Memory B cell (primary cell): Measurements from ENCODE around the gene RAB4B.
A peak's percentile ranks its signal among the peaks of the same experiment; 100 is the strongest.
"Not testable (repeated sequence)": the region's sequence is repeated elsewhere in the genome, so short reads cannot be mapped to it uniquely, and the experiment has no call there.

Experiments used
- ATAC-seq: fragments of 150-1000 bp; cut with Tn5 transposase; 2 replicates; pipeline ENCODE4 v1.10.0; 2021; ENCODE audit warnings: low read depth, mild to moderate bottlenecking, moderate library complexity
- DNase-seq, 2 donors: peaks; one replicate each; pipeline ENCODE4 v3.0.0; 2022; ENCODE audit warnings: low spot score in 2 of 2
- H3K27ac Mint-ChIP-seq: one replicate; pipeline ENCODE4 v1.8.0; 2022; ENCODE audit warnings: mild to moderate bottlenecking, moderate library complexity, mixed read lengths
- H3K27me3 Mint-ChIP-seq: one replicate; pipeline ENCODE4 v1.8.0; 2022; ENCODE audit warnings: mixed read lengths
- H3K36me3 Mint-ChIP-seq: one replicate; pipeline ENCODE4 v1.8.0; 2022; ENCODE audit warnings: mild to moderate bottlenecking, mixed read lengths
- H3K4me1 Mint-ChIP-seq: one replicate; pipeline ENCODE4 v1.8.0; 2022; ENCODE audit warnings: mixed read lengths
- H3K4me3 Mint-ChIP-seq: one replicate; pipeline ENCODE4 v1.8.0; 2022; ENCODE audit warnings: mild to moderate bottlenecking, moderate library complexity, mixed read lengths
- H3K9me3 Mint-ChIP-seq: one replicate; pipeline ENCODE4 v1.8.0; 2022; ENCODE audit warnings: mixed read lengths

The RAB4B gene

DNA sequence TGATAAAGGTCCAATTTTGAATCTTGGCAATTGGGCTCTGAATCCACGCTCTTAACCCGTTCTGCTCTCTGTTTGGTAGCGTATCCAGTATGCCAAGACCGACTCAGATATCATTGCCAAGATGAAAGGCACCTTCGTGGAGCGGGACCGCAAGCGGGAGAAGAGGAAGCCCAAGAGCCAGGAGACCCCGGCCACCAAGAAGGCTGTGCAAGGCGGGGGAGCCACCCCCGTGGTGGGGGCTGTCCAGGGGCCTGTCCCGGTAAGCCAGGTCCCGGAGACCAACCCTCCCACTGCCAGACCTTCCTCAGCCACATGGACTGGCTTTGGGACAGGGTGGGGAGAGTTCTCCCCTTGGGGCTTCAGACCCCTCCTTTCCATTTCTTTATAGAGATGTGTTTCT is 18.7 kb upstream of the RAB4B start:
- H3K27ac Mint-ChIP-seq, result peak overlapping the region; percentile 48
- H3K9me3 Mint-ChIP-seq, result no peaks in the 10 kb centered on the region
- peaks cover 28% of the 10 kb centered on the region for H3K4me1 Mint-ChIP-seq
- H3K4me3 Mint-ChIP-seq, result no peak overlapping the region
- ATAC-seq (no peak), DNase-seq (no peak)
- no peaks in the 10 kb centered on the region for H3K27me3 Mint-ChIP-seq
- peaks cover 54% of the 10 kb centered on the region for H3K36me3 Mint-ChIP-seq

DNA sequence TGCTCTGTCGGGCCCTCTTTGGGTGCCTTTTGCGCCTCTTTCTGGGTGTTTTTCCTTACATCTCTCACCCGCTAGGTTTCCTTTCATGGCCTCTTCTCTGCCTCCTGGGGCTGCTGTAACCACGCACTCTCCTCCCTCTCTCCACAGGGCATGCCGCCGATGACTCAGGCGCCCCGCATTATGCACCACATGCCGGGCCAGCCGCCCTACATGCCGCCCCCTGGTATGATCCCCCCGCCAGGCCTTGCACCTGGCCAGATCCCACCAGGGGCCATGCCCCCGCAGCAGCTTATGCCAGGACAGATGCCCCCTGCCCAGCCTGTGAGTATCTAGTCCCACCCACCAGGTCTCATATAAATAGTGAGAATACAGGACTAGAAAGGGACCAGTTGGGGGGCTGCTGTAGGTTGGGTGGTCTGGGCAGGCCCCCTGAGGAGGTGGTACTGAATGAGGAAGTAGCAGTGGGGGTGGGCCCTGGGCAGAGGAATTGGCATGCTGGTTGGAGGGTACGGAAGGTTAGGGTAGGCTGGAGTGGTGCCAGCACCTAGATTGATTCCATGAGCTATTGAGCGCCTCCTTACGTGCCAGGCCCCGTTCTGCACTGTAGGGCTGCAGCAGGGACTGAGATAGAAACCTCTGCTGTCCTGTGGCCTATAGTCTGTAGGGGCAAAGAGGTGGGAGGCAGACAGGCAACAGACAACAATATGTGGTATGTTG is 15.1 kb upstream of the RAB4B start:
- Mint-ChIP-seq H3K27me3 (no peaks in the 10 kb centered on the region), H3K27ac (no peak overlapping the region), H3K36me3 (peaks cover 48% of the 10 kb centered on the region), H3K9me3 (no peaks in the 10 kb centered on the region), H3K4me1 (peaks cover 6% of the 10 kb centered on the region), H3K4me3 (no peak overlapping the region)
- DNase-seq (no peak), ATAC-seq (no peak)

DNA sequence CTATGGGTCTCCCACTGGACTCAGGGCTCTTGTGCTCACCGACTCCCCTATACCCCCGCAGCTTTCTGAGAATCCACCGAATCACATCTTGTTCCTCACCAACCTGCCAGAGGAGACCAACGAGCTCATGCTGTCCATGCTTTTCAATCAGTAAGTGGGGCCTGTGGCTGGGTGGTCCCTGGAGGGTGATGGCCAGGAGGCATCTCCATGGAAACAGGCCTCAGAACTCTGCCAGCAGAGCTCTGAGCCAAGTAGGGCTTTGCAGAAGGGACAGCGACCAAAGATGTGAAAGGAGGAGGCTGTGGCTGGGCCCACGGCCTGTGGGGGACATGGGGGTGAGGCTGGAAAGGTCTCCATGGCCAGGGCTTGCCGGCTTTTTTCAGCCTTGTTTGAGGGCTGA is 14.5 kb upstream of the RAB4B start:
- no peak overlapping the region for H3K27ac Mint-ChIP-seq
- peaks cover 44% of the 10 kb centered on the region for H3K36me3 Mint-ChIP-seq
- DNase-seq (no peak), ATAC-seq (no peak)
- H3K9me3 Mint-ChIP-seq, result no peaks in the 10 kb centered on the region
- peaks cover 6% of the 10 kb centered on the region for H3K4me1 Mint-ChIP-seq
- H3K27me3 Mint-ChIP-seq, result no peaks in the 10 kb centered on the region
- no peak overlapping the region for H3K4me3 Mint-ChIP-seq

DNA sequence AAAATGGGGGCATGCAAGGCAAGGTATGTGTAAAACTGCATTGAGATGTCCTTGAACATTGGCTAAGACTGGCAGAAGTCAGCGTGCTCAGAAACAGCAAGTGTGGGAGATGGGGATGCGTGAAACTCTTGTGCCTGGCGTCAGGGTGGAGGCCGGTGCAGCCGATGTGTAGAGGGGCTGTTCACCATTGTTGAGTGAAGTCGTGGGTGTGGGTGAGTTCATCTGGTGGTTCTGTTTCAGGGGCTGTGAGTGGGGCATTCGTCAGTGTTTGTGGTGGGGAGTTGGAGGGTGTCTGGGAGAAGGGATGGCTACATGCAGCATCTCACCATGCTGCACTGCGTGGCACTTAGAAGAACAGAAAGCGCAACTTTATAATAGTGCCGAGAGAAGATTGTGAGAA is 14.1 kb upstream of the RAB4B start:
- DNase-seq (no peak), ATAC-seq (no peak)
- no peaks in the 10 kb centered on the region for H3K27me3 Mint-ChIP-seq
- no peak overlapping the region for H3K27ac Mint-ChIP-seq
- no peaks in the 10 kb centered on the region for H3K9me3 Mint-ChIP-seq
- H3K4me3 Mint-ChIP-seq, result no peak overlapping the region
- H3K36me3 Mint-ChIP-seq, result peaks cover 47% of the 10 kb centered on the region
- peaks cover 8% of the 10 kb centered on the region for H3K4me1 Mint-ChIP-seq

DNA sequence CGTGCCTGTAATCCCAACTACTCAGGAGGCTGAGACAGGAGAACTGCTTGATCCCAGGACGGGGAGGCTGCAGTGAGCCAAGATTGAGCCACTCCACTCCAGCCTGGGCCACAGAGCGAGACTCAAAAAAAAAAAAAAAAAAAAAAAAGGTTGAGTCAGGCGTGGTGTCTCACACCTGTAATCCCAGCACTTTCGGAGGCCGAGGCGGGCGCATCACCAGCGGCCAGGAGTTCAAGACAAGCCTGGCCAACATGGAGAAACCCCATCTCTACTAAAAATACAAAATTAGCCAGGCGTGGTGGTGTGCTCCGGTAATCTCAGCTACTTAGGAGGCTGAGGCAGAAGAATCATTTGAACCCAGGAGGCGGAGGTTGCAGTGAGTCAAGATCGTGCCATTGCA is 11.7 kb upstream of the RAB4B start:
- not testable (repeated sequence) for ATAC-seq, H3K27me3 Mint-ChIP-seq, H3K4me3 Mint-ChIP-seq, H3K9me3 Mint-ChIP-seq, DNase-seq, H3K27ac Mint-ChIP-seq
- Mint-ChIP-seq H3K36me3 (peaks cover 44% of the 10 kb centered on the region), H3K4me1 (peaks cover 13% of the 10 kb centered on the region)

DNA sequence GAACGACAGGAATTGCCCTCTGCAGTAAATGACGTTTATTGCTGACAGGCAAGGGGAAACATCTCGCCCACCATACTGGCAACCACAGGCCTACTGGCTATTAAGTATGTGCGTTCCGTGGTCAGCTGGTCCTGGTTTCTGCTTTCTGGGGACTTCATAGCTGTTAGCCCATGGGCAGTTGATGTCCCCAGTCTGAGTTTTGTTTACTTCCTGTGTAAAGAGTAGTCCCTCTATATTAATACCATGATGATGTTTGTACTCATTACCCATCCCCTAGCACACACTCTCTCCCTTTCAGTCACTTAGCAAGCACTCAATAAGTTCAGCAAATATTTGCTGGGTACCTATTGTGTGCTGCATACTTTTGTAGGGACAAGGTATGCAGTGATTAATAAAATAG is 9.2 kb upstream of the RAB4B start:
- no peak for ATAC-seq
- peaks cover 10% of the 10 kb centered on the region for H3K4me1 Mint-ChIP-seq

DNA sequence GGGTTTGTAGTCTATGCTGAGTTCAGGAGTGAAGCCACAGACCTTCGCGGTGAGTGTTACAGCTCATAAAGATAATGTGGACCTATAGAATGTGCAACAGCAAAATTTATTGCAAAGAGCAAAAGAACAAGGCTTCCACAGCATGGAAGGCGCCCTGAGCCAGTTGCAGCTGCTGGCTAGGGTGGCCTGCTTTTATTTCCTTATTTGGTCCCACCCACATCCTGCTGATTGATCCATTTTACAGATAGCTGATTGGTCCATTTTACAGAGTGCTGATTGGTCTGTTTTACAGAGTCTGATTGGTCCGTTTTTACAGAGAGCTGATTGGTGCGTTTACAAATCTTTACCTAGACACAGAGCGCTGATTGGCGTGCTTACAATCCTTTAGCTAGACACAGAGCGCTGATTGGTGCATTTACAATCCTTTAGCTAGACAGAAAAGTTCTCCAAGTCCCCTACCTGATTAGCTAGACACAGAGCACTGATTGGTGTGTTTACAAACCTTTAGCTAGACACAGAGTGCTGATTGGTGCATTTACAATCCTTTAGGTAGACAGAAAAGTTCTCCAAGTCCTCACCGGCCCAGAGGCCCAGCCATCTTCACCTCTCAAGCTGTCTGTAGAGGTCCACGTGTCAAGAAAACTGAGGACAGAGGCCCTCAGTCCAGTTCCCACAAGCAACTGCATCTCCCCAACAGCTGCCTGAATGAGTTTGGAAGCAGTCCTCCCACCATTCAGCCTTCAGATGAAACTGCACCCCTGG is 6.8 kb upstream of the RAB4B start:
- peaks cover 16% of the 10 kb centered on the region for H3K36me3 Mint-ChIP-seq
- H3K4me1 Mint-ChIP-seq, result peaks cover 17% of the 10 kb centered on the region
- not testable (repeated sequence) for H3K9me3 Mint-ChIP-seq, H3K27ac Mint-ChIP-seq, H3K4me3 Mint-ChIP-seq, DNase-seq, H3K27me3 Mint-ChIP-seq
- ATAC-seq, result peak; percentile 27

More for the DNA sequence above, 9.2 kb upstream of the RAB4B start:
- Mint-ChIP-seq H3K36me3 (peaks cover 27% of the 10 kb centered on the region), H3K27ac (no peak overlapping the region), H3K9me3 (peaks cover 4% of the 10 kb centered on the region), H3K4me3 (no peak overlapping the region), H3K27me3 (no peaks in the 10 kb centered on the region)
- no peak for DNase-seq

DNA sequence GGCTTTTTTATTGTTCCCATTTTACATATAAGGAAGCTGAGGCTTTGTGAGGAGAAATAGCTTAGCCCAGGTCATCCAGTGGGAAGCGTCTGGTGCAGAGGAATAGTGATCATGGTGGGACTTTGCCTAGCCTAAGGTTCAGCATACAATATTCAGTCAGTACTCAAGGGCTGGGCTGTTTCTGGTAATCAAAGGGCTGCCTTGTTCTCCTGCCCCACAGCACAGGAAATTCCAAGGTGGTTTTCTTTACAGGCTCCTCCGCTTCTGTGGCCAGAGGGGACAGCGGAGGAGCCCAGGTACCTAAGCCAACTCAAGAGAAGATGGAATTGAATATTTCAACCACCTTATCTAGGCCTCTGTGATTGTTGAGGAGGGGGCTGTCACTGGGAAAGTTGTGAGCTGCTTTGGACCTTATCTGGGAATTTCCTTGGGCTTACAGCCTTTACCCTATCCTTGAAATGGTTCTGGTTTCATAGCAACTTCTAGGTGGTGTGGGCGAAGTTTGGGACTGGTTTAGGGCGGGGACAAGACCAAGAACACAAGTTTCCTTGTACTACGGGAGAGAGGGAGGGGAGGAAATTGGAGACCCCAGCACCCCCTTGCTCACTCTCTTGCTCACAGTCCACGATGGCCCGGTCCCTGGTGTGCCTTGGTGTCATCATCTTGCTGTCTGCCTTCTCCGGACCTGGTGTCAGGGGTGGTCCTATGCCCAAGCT is 3.0 kb upstream of the RAB4B start, which contains the start of gene MIA:
TSS of gene MIA (plus strand) at position 606 of the 716 bp plus-strand sequence. CDS start at position 628, 22 bp downstream.
- H3K4me1 Mint-ChIP-seq, result peaks cover 32% of the 10 kb centered on the region
- H3K9me3 Mint-ChIP-seq, result peaks cover 4% of the 10 kb centered on the region
- no peaks in the 10 kb centered on the region for H3K27me3 Mint-ChIP-seq
- peaks cover 9% of the 10 kb centered on the region for H3K36me3 Mint-ChIP-seq
- H3K4me3 Mint-ChIP-seq, result peak within 1 kb of the TSS; percentile 43
- ATAC-seq (no peak), DNase-seq (no peak)
- peak within 1 kb of the TSS; percentile 36 for H3K27ac Mint-ChIP-seq

DNA sequence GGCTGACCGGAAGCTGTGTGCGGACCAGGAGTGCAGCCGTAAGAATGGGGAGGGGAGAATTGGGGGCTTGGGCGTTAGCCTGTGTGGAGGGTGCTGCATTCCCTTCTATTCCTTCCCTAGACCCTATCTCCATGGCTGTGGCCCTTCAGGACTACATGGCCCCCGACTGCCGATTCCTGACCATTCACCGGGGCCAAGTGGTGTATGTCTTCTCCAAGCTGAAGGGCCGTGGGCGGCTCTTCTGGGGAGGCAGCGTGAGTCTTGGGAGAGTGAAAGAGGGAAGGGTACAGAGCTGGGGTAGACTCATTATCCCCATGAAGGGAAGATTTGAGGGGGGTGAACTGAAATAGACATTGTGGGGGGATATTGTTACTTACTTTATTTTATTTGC is 2.4 kb upstream of the RAB4B start:
- Mint-ChIP-seq H3K27ac (peak overlapping the region; percentile 36), H3K4me3 (peak overlapping the region; percentile 43), H3K9me3 (peaks cover 1% of the 10 kb centered on the region), H3K4me1 (peaks cover 34% of the 10 kb centered on the region), H3K27me3 (no peaks in the 10 kb centered on the region), H3K36me3 (peaks cover 12% of the 10 kb centered on the region)
- ATAC-seq, result no peak
- no peak for DNase-seq

DNA sequence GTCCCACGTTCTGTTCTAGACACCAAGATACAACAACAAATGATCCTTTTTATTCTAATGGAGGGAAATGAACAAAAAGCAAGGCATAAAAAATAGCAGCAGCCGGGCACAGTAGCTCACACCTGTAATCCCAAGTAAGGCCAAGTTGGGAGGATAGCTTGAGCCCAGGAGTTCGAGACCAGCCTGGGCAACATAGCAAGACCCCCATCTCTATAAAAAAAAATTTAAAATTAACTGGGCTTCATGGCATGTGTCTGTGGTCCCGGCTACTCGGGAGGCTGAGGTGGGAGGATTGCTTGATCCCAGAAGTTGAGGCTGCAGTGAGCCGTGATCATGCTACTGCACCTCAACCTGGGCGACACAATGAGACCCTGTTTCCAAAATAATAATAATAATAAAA is 1.7 kb upstream of the RAB4B start:
- no peak overlapping the region for H3K4me3 Mint-ChIP-seq
- ATAC-seq, result no peak
- peaks cover 1% of the 10 kb centered on the region for H3K9me3 Mint-ChIP-seq
- peaks cover 37% of the 10 kb centered on the region for H3K4me1 Mint-ChIP-seq
- peak overlapping the region; percentile 95 for H3K27ac Mint-ChIP-seq
- H3K27me3 Mint-ChIP-seq, result no peaks in the 10 kb centered on the region
- no peak for DNase-seq
- peaks cover 16% of the 10 kb centered on the region for H3K36me3 Mint-ChIP-seq

DNA sequence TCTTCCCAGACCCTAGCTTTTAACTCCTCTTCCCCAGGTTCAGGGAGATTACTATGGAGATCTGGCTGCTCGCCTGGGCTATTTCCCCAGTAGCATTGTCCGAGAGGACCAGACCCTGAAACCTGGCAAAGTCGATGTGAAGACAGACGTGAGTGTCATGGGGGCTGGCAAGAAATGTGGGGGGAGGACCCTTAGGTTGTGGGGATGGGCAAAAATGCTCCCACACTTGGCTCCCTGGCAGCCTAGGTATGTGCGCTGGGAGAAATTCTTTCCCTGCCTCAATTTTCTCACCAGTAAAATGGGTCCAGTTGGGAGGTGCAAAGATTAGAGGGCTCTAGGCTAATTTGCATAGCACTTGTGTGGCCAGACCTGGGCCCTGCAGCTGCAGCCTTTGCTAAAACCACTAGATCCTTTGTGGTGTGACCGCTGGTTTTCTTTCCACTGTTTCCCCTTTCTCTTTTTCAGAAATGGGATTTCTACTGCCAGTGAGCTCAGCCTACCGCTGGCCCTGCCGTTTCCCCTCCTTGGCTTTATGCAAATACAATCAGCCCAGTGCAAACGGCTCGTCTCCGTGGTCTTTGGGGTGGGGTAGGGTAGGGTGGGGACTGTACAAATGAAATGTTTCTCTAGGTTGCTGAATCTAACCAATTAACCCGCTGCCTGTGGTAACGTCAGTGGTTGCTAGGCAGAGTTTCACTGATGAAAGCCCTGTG is 959 bp upstream of the RAB4B start:
- Mint-ChIP-seq H3K36me3 (peaks cover 18% of the 10 kb centered on the region), H3K4me3 (peak overlapping the region; percentile 91), H3K27ac (peak overlapping the region; percentile 95), H3K27me3 (no peaks in the 10 kb centered on the region), H3K4me1 (peaks cover 41% of the 10 kb centered on the region), H3K9me3 (no peaks in the 10 kb centered on the region)
- ATAC-seq (peak; percentile 63), DNase-seq (peak; percentile 32 to 90)

DNA sequence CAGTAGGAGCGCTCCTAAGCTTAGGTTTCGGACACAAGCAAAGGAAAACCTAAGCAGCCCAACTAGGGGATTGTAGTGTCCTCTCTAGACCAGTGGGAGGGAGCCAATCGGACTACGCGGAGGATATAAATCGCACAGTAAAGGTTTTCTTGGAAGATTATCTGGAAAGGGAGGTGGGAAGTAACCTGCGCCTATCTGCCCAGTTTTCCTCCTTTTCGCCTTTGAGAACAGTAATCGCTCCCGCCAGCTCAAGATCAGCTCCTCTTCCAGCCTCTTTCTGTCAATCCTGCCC is 456 bp upstream of the RAB4B start:
- Mint-ChIP-seq H3K36me3 (peaks cover 20% of the 10 kb centered on the region), H3K4me3 (peak overlapping the region; percentile 91), H3K9me3 (no peaks in the 10 kb centered on the region), H3K4me1 (peaks cover 43% of the 10 kb centered on the region), H3K27ac (peak overlapping the region; percentile 95), H3K27me3 (no peaks in the 10 kb centered on the region)
- ATAC-seq (no peak), DNase-seq (peak in 1 of 2 donors; percentile 82)

DNA sequence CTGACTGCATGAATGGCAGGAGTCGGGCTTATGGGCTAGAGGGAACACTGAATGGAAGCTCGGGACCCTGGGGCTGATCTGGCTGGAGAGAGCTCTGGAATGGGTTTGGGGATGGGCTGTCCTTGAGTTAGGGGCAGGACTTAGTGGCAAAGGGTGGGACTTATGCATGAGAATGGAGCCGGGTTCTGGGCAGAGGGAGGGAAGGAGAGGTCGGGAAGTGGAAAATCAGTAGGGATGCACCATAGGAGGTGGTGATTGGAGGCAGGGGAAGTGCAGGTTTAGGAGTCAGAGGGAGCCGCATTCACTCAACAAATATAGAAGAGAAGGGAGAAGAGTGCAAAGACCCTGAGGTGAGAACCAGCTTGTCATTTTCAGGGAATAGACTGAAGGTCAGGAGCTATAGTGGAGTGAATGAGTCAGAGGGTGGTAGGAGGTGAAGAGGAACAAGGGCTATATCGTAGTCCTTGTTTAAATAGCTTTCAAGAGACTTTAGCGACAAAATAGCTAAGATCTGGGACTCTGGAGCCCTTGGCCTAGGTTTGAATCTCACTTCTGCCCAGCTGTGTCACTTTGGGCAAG is 748 bp downstream of the RAB4B start:
- Mint-ChIP-seq H3K4me1 (peaks cover 47% of the 10 kb centered on the region), H3K4me3 (peak overlapping the region; percentile 91), H3K9me3 (no peaks in the 10 kb centered on the region), H3K36me3 (peaks cover 23% of the 10 kb centered on the region), H3K27me3 (no peaks in the 10 kb centered on the region), H3K27ac (peak overlapping the region; percentile 95)
- DNase-seq (no peak), ATAC-seq (no peak)
